ENCODE data around the gene FMN2.

DNA sequence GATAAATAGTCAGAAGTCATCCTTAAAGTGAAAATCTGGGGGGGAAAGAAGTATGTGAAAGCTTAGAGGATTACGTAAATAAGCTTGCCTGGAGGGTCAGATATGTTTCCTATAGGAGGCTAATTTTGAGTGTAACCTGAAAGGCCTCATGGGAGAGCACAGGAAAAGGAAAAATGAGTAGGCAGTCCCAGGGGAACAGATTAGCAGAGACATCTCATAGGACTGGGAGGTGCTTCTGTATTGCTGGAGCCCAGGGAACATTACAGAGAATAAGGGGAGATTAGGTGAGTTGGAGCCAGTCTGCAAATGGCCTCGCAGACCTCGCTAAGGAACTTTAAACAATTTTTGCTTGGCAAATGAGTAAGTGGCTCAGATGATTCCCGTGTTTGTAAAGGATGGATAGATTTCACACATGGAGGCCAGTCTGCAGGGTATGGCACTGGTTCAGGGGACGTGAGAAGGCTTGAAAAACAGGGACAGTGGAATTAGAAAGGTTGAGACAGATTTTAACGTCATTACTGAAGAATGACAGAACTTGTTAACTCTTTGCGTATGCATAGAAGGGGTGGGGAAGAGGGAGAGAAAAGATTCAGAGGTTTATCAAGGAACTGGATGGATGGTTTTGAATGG lies 371.2 kb downstream of the FMN2 start:
- TF ChIP-seq POLR2A (IDR thresholded peaks at IDR 0.05) = no peak
- TF ChIP-seq, protein P1, sequence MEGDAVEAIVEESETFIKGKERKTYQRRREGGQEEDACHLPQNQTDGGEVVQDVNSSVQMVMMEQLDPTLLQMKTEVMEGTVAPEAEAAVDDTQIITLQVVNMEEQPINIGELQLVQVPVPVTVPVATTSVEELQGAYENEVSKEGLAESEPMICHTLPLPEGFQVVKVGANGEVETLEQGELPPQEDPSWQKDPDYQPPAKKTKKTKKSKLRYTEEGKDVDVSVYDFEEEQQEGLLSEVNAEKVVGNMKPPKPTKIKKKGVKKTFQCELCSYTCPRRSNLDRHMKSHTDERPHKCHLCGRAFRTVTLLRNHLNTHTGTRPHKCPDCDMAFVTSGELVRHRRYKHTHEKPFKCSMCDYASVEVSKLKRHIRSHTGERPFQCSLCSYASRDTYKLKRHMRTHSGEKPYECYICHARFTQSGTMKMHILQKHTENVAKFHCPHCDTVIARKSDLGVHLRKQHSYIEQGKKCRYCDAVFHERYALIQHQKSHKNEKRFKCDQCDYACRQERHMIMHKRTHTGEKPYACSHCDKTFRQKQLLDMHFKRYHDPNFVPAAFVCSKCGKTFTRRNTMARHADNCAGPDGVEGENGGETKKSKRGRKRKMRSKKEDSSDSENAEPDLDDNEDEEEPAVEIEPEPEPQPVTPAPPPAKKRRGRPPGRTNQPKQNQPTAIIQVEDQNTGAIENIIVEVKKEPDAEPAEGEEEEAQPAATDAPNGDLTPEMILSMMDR (IDR thresholded peaks at IDR 0.05) = no peak

Data from body of pancreas (tissue), 4 donors.